ENCODE measurements around the gene SBF2. TPM values are rescaled to one million over a fixed set of nuclear protein-coding genes. Genes with fewer than 3 reads are reported as not detected.

Gene SBF2
- polyA plus RNA-seq, 1 donor (not counting 4 experiments of a cell fraction or from before 2014, with no cell fraction given), result 24.5 TPM

- FAIRE-seq (no peak), DNase-seq (ENCODE audit: low read depth, low spot score) (no peak)
- Histone ChIP-seq H3K9ac (ENCODE audit: control insufficient read depth, extremely low read depth, insufficient read depth, low read length) (no peak overlapping the region), H3K9me3 (ENCODE audit: control insufficient read depth, low read depth, low read length) (no peaks in the 10 kb centered on the region), H3K4me2 (ENCODE audit: control insufficient read depth, extremely low read depth, insufficient read depth, low read depth, low read length) (no peak overlapping the region), H4K20me1 (ENCODE audit: control insufficient read depth, extremely low read depth, insufficient read depth, low read length) (no peaks in the 10 kb centered on the region), H3K4me1 (ENCODE audit: control insufficient read depth, extremely low read depth, insufficient read depth, low read length) (no peaks in the 10 kb centered on the region), H2AFZ (ENCODE audit: control insufficient read depth, low read length) (no peak overlapping the region), H3K9me1 (ENCODE audit: control insufficient read depth, extremely low read depth, insufficient read depth, low read length) (no peaks in the 10 kb centered on the region), H3K4me3 (ENCODE audit: control insufficient read depth in 2 of 3, extremely low read depth in 1 of 3, insufficient read depth in 2 of 3, low read depth in 1 of 3, low read length in 3 of 3) (no peak overlapping the region), H3K79me2 (ENCODE audit: control insufficient read depth, insufficient read depth, low read length) (no peaks in the 10 kb centered on the region), H3K27ac (ENCODE audit: control insufficient read depth, insufficient read depth, low read length) (no peak overlapping the region), H3K27me3 (ENCODE audit: control insufficient read depth, extremely low read depth, insufficient read depth, low read length) (no peaks in the 10 kb centered on the region), H3K36me3 (ENCODE audit: control insufficient read depth in 2 of 2, extremely low read depth in 1 of 2, insufficient read depth in 2 of 2, low read length in 2 of 2) (no peaks in the 10 kb centered on the region)
- dilution Hi-C loops (cut with MboI; ENCODE audit: extremely low pct_ligation_motif_present, low sequenced_read_pairs), result no loop called here
- no peak for TF ChIP-seq CTCF (optimal IDR thresholded peaks at IDR 0.05 in 1 of 3, IDR thresholded peaks at IDR 0.05 in 1 of 3, conservative IDR thresholded peaks at IDR 0.05 in 1 of 3; ENCODE audit: extremely low read depth in 1 of 3, insufficient read depth in 2 of 3, low read length in 3 of 3)
- TF ChIP-seq EZH2 (IDR thresholded peaks at IDR 0.05; ENCODE audit: low read length), result no peak
Observed at GRCh38 chr11:10181811-10182210, 112.2 kb downstream of the SBF2 start.

DNA sequence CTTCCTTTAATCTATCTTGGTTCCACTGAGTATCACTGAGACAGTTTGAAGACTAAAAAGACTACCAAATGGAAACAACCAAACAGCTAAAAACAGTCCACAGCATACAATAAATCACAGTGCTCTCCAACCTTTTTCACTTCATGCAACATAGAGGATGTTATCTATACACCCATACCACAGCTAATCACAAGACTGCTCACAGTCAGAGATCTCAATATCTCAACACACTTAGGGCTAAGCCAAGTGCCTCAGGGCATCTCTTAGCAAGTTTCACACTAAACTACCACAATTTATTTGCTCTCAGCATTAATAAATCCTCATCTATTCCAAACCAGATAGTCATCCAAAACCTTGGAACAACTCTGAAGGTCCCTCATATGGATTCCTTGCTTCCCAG, 129.4 kb downstream of the SBF2 start:
- Histone ChIP-seq H3K4me2 (ENCODE audit: control insufficient read depth, extremely low read depth, insufficient read depth, low read depth, low read length) (no peak overlapping the region), H3K9ac (ENCODE audit: control insufficient read depth, extremely low read depth, insufficient read depth, low read length) (no peak overlapping the region), H3K9me3 (ENCODE audit: control insufficient read depth, low read depth, low read length) (no peaks in the 10 kb centered on the region), H2AFZ (ENCODE audit: control insufficient read depth, low read length) (no peak overlapping the region), H3K9me1 (ENCODE audit: control insufficient read depth, extremely low read depth, insufficient read depth, low read length) (no peaks in the 10 kb centered on the region), H3K27ac (ENCODE audit: control insufficient read depth, insufficient read depth, low read length) (no peak overlapping the region), H3K79me2 (ENCODE audit: control insufficient read depth, insufficient read depth, low read length) (peaks cover 2% of the 10 kb centered on the region), H3K4me1 (ENCODE audit: control insufficient read depth, extremely low read depth, insufficient read depth, low read length) (peaks cover 6% of the 10 kb centered on the region), H3K4me3 (ENCODE audit: control insufficient read depth in 2 of 3, extremely low read depth in 1 of 3, insufficient read depth in 2 of 3, low read depth in 1 of 3, low read length in 3 of 3) (no peak overlapping the region), H4K20me1 (ENCODE audit: control insufficient read depth, extremely low read depth, insufficient read depth, low read length) (no peaks in the 10 kb centered on the region), H3K27me3 (ENCODE audit: control insufficient read depth, extremely low read depth, insufficient read depth, low read length) (no peaks in the 10 kb centered on the region), H3K36me3 (ENCODE audit: control insufficient read depth in 2 of 2, extremely low read depth in 1 of 2, insufficient read depth in 2 of 2, low read length in 2 of 2) (no peaks in the 10 kb centered on the region)
- DNase-seq (ENCODE audit: low read depth, low spot score), result no peak
- TF ChIP-seq CTCF (optimal IDR thresholded peaks at IDR 0.05 in 1 of 3, IDR thresholded peaks at IDR 0.05 in 1 of 3, conservative IDR thresholded peaks at IDR 0.05 in 1 of 3; ENCODE audit: extremely low read depth in 1 of 3, insufficient read depth in 2 of 3, low read length in 3 of 3), result no peak
- no peak for TF ChIP-seq EZH2 (IDR thresholded peaks at IDR 0.05; ENCODE audit: low read length)
- dilution Hi-C loops (cut with MboI; ENCODE audit: extremely low pct_ligation_motif_present, low sequenced_read_pairs), result no loop called here
- peak; percentile 73 for FAIRE-seq

Data from keratinocyte (primary cell).